BJ (cell line): ENCODE data around the gene LIPN. TPM values are rescaled to one million over a fixed set of nuclear protein-coding genes. Genes with fewer than 3 reads are reported as not detected.
A peak's percentile ranks its signal among the peaks of the same experiment; 100 is the strongest.

Source experiments
- CTCF ChIA-PET: fragments of 350-600 bp; formaldehyde crosslinking; extraction: SDS; loops from one replicate; lab custom pipeline; 2021; ENCODE audit warnings: antibody characterized with exemption, inconsistent platforms; lab: Yijun Ruan, JAX
- POLR2A ChIA-PET: fragments of 300-600 bp; sonication (Branson Sonifier 250); formaldehyde crosslinking; extraction: SDS; loops from one replicate; lab custom pipeline; 2021; ENCODE audit warnings: antibody characterized with exemption; lab: Charles Lee
- DNase-seq: peaks from one replicate; pipeline ENCODE4 v3.0.0-alpha.2; 2011; ENCODE audit warnings: low read depth
- H3K27me3 ChIP-seq: 2 replicates; pipeline ENCODE4 v1.6.0; 2011; ENCODE audit warnings: low read length; ENCODE audit not compliant: control insufficient read depth, insufficient read depth
- H3K36me3 ChIP-seq: 2 replicates; pipeline ENCODE4 v1.5.1; 2011; ENCODE audit warnings: low read length; ENCODE audit not compliant: control insufficient read depth, insufficient read depth
- H3K4me3 ChIP-seq: 2 replicates; pipeline ENCODE4 v1.5.1; 2011; ENCODE audit warnings: low read depth, mild to moderate bottlenecking, control low read depth, low read length
- polyA plus RNA-seq: library from polyadenylated mRNA; depleted of rRNA; stranded (reverse); fragments of >200 nt; gene quantifications from 2 replicates; pipeline ENCODE4 v1.2.3, GENCODE V29; 2011
- TF ChIP-seq, protein P1 (sequence below): IDR thresholded peaks from 2 replicates; pipeline ENCODE4 v1.5.1; 2011; ENCODE audit warnings: low read depth, mild to moderate bottlenecking, control low read depth, inconsistent platforms, low read length, moderate library complexity; ENCODE audit not compliant: insufficient read depth

Gene LIPN
- polyA plus RNA-seq, 1 experiment, result not detected

DNA sequence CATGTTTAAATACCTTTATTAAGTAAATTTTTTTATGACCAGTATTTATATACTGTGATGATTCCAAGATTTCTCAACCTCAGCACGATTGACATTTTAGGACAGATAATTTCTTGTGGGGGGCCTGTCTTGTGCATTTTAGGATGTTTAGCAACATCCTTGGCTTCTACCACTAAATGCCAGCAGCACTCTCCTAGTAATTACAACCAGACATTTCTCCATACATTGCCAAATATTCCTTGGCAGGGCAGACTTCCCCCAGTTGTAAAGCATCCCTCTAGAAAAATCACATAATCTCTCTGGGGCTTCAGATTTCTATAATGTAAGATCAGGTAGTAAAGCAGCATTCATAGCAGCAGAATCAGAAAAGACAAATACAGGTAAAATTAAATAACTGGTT is 34.9 kb downstream of the LIPN start:
- H3K36me3 ChIP-seq, result no peaks in the 10 kb centered on the region
- TF ChIP-seq, protein P1, sequence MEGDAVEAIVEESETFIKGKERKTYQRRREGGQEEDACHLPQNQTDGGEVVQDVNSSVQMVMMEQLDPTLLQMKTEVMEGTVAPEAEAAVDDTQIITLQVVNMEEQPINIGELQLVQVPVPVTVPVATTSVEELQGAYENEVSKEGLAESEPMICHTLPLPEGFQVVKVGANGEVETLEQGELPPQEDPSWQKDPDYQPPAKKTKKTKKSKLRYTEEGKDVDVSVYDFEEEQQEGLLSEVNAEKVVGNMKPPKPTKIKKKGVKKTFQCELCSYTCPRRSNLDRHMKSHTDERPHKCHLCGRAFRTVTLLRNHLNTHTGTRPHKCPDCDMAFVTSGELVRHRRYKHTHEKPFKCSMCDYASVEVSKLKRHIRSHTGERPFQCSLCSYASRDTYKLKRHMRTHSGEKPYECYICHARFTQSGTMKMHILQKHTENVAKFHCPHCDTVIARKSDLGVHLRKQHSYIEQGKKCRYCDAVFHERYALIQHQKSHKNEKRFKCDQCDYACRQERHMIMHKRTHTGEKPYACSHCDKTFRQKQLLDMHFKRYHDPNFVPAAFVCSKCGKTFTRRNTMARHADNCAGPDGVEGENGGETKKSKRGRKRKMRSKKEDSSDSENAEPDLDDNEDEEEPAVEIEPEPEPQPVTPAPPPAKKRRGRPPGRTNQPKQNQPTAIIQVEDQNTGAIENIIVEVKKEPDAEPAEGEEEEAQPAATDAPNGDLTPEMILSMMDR, result no peak
- POLR2A ChIA-PET, result no interaction called here
- DNase-seq, result no peak
- H3K27me3 ChIP-seq, result peaks cover 2% of the 10 kb centered on the region; the same call in 1 of the 2 replicates
- CTCF ChIA-PET, result no interaction called here
- no peak overlapping the region for H3K4me3 ChIP-seq

DNA sequence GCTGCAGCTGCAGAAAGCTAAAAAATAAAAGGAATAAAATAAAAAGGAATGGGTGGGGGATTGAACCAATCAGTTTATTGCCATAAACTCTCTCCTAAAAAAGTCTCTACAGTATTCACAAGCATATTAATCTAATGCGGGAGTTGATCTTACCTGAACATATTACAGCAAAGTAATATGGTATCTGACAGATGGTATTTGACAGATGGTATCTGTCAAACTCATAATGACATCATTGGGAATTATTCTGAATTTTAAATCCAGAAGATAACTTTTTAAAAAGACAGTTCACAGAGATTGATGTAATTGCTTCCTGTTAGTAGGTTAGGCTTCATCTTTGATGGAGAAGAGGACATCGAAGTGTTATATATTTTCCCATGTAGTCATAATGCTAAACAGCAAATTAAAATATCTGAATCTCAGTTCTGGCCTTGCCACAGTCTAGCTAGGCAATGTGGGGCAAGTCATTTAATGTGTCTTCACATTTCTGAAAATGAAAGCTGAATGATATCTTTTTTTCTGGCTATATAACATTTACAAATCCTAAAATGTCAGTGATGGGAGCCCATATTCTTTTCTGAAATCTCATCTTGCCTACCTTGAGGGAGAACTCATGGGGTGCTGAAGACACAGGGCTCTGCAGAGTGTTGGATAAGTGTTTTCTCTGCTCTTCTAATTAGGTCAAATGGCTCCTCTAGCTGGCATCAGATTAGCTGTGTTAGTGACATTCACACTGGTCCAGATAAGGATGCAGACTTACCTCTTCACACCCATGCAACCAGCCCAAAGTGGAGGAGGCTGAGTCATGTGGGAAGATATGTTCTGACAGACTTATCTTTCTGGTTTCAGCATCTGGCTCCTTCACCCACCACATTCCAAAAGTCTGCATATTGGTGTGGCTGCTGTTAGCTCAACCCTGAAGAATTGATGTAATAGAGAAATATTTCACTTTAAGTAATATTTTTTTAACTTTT is 40.6 kb downstream of the LIPN start:
- CTCF ChIA-PET, result interaction anchor here (1.2 to 3.9 kb wide), 4 partner anchors 9 to 217 kb away, joined by 3 to 20 read pairs (median 6); partner anchors contain the start of gene RNLS

DNA sequence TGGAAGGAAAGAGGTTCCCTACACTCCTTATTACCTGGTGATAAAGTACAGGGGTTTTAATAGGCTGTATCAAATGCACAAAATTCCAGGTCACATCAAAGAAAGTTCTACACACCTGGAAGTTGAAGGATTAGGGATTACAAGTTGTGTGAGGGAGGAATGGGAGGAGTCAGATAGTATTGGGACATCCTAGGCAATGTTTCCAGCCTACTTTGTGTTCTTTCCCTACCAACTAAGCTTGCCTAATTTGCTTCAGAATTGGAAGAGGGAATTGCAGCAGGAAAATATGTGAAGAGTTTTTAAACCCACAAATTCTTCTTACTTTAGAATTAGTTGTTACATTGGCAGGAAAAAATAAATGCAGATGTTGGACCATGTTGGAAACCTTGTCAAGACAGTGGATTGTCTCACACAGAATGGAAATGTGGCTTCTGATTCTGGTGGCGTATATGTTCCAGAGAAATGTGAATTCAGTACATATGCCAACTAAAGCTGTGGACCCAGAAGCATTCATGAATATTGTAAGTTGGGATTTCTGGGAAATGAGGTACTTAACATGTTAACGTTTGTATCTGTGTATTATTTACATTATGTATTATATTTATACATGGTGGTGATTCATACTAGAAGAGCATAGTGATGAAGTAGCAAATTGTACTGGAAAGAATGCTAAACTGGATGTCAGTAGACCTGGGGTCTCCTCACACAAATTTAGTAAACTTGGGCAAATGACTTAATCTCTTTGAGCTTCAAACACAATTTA is 42.9 kb downstream of the LIPN start, which contains the start of gene LIPM:
Gene LIPM (plus strand): TSS at position 208 of the 763 bp plus-strand sequence. CDS start 167 bp downstream, at position 375.
- Histone ChIP-seq H3K36me3 (no peaks in the 10 kb centered on the region), H3K27me3 (no peaks in the 10 kb centered on the region), H3K4me3 (no peak within 1 kb of the TSS)
- TF ChIP-seq, protein P1, result no peak
- DNase-seq, result no peak
- CTCF ChIA-PET, result interaction anchor here (0.6 to 2.4 kb wide), 2 partner anchors 95 to 220 kb away, joined by 3 to 7 read pairs; partner anchors contain the start of gene RNLS
- POLR2A ChIA-PET, result no interaction called here

More for the DNA sequence above, 40.6 kb downstream of the LIPN start:
- TF ChIP-seq, protein P1, result no peak
- H3K27me3 ChIP-seq, result peaks cover 2% of the 10 kb centered on the region; the same call in 1 of the 2 replicates
- POLR2A ChIA-PET, result no interaction called here
- no peak overlapping the region for H3K4me3 ChIP-seq
- no peaks in the 10 kb centered on the region for H3K36me3 ChIP-seq
- DNase-seq, result peak; percentile 25

DNA sequence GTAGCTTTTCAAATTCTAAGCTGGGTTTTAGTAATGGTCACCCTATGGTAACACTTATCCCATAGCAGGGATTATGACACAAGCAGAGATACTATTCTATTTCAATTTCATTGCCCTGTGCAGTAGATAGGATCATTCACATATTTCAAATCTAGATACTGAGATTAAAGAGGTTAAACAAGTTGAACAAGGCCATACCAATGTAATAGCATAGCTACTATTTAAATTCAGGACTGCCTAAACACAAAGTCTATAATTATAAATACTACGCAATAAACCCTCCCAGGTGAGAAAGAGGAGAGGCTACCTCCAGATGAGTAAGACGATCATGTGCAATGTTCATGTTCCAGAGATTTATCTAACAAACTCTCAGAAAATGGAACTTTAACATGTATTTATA is 43.8 kb downstream of the LIPN start:
- no peaks in the 10 kb centered on the region for H3K27me3 ChIP-seq
- ChIA-PET POLR2A (no interaction called here), CTCF (interaction anchor here (0.6 to 2.4 kb wide), 8 partner anchors 11 to 221 kb away, joined by 3 to 7 read pairs (median 4); partner anchors contain the start of gene RNLS)
- H3K36me3 ChIP-seq, result no peaks in the 10 kb centered on the region
- H3K4me3 ChIP-seq, result no peak overlapping the region
- TF ChIP-seq, protein P1, result no peak
- no peak for DNase-seq
